ENCODE data around the gene NT5C.
A peak's percentile ranks its signal among the peaks of the same experiment; 100 is the strongest.
"Not testable (repeated sequence)": the region's sequence is repeated elsewhere in the genome, so short reads cannot be mapped to it uniquely, and the experiment has no call there.

Gene NT5C

GRCh38 chr17:75131278-75132017 lies at the start of gene NT5C:
NT5C (minus strand) TSS chr17:75131742; CDS start chr17:75131707, 35 bp downstream.
- peak; percentile 83 for DNase-seq (ENCODE audit: low spot score)

DNA sequence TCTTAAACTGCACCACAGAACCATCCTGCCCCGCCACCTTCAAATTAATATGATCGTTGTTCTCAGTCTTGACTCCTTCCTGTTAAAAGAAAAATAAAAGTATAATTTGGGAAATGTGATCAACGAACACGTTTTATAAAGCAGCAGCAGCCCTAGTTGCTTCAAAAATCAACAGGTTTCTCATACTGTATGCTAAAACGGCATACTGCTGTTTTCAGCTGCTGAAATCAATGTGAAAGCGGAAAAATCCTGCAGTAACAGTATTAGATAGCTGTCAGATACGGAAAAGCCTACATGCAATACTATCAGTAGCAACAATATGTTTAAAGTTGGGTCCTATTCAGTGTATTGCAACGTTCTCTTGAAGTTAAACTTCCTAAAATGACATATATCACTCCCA lies 49.6 kb upstream of the NT5C start:
- peak; percentile 19 for DNase-seq (ENCODE audit: low spot score)

DNA sequence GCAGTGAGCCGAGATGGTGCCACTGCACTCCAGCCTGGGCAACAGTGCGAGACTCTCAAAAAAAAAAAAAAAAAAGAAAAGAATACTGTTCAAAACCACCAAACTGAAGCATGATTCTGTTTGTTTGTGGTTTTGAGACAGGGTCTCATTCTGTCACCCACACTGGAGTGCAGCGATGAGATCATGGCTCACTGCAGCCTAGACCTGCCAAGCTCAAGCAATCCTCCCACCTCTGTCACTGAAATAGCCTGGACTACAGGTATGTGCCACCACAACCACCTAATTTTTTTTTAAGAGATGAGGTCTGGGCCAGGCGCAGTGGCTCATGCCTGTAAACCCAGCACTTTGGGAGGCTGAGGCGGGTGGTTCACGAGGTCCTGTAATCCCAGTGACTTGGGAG lies 46.9 kb upstream of the NT5C start:
- DNase-seq (ENCODE audit: low spot score), result no peak

- no peak for DNase-seq (ENCODE audit: low spot score)
Observed at GRCh38 chr17:75176625-75177024, 45.1 kb upstream of the NT5C start.

- no peak for DNase-seq (ENCODE audit: low spot score)
Observed at GRCh38 chr17:75174996-75175395, 43.5 kb upstream of the NT5C start.

DNA sequence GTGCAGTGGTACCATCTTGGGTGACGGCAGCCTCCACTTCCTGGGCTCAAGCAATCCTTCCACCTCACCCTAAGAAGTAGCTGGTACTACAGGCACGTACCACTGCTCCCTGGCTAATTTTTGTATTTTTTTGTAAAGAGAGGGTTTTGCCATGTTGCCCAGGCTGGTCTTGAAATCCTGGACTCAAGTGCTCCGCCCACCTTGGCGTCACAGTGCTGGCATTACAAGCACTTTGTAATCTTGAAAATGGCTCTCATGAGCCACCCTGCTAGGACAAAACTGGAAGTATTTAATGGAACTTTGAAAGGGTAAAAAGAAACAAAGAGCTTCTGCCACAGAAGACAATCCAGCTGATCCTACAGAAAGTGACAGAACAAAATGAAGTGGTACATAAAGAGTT lies 42.0 kb upstream of the NT5C start:
- DNase-seq (ENCODE audit: low spot score), result peak; percentile 27

- no peak for DNase-seq (ENCODE audit: low spot score)
Observed at GRCh38 chr17:75168998-75169397, 37.5 kb upstream of the NT5C start.

DNA sequence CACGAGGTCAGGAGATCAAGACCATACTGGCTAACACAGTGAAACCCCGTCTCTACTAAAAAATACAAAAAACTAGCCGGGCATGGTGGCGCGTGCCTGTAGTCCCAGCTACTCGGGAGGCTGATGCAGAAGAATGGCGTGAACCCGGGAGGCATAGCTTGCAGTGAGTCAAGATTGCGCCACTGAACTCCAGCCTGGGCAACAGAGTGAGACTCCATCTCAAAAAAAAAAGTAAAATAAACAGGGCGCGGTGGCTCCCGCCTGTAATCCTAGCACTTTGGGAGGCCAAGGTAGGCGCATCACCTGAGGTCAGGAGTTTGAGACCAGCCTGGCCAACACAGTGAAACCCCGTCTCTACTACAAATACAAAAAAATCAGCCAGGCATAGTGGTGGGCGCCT lies 33.1 kb upstream of the NT5C start:
- not testable (repeated sequence) for DNase-seq (ENCODE audit: low spot score)

- DNase-seq (ENCODE audit: low spot score), result no peak
Observed at GRCh38 chr17:75163074-75163473, 31.5 kb upstream of the NT5C start.

- no peak for DNase-seq (ENCODE audit: low spot score)
Observed at GRCh38 chr17:75160211-75160610, 28.7 kb upstream of the NT5C start.

DNA sequence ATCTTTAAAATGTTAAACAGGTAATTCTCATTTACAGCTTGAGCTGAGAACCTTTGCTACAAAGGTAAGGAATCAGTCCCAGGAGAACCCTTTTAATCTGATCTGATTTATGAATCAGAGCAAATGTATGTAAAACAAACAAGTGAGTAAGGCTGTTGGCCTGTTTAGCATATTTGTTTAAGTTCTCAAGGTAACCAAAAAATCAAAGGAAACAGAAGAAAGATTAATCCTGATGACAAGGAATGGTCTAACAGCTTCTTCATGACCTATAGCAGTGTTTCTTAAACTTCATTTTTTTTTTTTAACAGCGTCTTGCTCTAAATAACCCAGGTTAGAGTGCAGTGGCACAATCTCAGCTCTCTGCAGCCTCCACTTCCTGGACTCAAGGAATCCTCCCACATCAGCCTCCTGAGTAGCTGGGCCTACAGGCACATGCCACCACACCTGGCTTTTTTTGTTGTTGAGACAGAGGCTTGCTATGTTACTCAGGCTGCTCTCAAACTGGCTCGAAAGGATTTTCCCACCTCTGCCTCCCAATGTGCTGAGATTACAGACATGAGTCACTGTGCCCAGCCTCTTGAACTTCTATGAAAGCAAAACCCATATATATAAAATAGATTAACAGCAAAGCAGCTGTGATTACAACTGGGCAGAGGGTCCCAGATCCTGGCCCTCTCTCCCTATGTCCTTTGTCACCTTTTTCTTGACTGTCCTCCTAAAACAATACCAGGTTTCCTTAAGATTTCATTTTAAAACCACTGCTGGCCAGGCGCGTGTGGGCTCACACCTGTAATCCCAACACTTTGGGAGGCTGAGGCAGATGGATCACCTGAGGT lies 27.9 kb upstream of the NT5C start:
- no peak for DNase-seq (ENCODE audit: low spot score)

DNA sequence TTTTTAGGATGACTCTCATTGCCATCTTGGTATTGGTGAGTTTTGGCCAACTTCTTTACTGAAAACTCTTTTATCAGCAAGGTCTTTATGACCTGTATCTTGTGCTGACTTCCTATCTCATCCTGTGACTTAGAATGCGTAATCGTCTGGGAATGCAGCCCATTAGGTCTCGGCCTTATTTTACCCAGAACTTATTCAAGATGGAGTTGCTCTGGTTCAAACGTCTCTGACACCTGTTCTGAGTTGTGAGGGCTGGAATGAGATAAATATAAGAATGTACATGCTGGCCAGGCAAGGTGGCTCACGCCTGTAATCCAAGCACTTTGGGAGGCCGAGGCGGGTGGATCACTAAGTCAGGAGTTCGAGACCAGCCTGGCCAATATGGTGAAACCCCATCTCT lies 26.9 kb upstream of the NT5C start:
- not testable (repeated sequence) for DNase-seq (ENCODE audit: low spot score)

- DNase-seq (ENCODE audit: low spot score), result no peak
Observed at GRCh38 chr17:75155191-75155601, 23.7 kb upstream of the NT5C start.

- DNase-seq (ENCODE audit: low spot score), result peak; percentile 97
Observed at GRCh38 chr17:75154195-75155106, 22.9 kb upstream of the NT5C start, which contains the start of gene JPT1. JPT1 (minus strand) TSS chr17:75154512; CDS start chr17:75154397, 115 bp downstream.

DNA sequence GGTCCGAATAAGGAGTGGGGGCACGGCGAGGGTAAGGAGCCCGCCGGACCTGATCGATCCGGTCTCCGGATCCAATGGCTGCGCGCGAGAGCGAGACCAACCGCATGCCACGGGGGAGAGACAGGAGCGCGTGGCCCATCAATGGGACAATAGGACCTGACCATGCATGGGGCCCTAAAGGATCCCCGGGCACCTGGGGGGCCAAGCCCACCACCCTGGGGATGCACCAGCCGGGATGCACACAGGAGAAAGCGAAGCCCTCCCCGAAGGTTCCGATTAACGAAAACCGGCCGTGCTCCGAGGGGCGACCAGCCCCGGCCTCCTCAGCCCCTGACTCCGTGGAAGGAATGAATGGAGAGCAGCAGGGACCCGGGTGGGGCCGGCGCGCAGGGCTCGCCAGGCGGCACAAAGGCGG lies 22.2 kb upstream of the NT5C start:
- DNase-seq (ENCODE audit: low spot score), result no peak

DNA sequence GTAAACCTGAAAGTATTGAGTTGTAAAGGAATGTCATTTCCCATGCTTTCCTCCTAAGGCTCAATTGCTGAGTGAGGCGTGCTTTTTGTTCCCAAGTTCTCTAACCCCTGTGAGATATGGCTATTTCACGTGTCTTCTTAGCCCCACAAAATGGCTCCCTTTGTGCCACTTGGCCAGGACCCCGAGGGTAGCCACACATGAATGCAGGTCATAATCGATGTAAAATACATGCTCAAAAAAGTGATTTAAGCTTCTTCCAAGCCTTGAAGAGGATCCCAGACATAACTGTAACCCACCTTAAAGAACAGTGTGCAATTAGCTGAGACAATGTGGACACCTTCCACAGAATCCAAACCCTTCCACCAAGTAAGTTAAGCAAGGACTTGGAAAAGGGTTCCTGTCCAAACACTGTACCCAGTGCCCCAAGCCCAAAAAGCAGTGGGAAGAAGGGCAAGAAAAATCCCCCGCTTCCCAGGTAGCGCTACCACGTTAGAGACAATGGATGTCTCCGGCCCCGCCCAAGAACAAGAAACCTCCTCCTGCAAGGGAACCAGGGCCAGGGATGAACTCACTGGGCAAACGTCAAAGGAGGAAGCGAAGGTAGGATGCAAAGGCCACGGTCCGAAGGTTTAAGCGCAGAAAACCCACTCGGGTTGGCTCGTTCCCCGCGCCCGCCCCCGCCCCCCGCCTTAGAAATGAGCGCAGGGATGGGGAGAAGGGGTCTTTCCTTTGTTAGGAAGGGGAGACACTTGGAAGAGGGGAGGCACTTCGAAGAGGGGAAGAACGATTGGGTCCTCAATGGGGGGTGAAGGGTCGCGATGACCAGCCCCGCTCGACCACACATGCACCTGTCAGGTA lies 21.6 kb upstream of the NT5C start:
- DNase-seq (ENCODE audit: low spot score), result no peak

GRCh38 chr17:75152523-75152921 lies 21.0 kb upstream of the NT5C start:
- no peak for DNase-seq (ENCODE audit: low spot score)

DNA sequence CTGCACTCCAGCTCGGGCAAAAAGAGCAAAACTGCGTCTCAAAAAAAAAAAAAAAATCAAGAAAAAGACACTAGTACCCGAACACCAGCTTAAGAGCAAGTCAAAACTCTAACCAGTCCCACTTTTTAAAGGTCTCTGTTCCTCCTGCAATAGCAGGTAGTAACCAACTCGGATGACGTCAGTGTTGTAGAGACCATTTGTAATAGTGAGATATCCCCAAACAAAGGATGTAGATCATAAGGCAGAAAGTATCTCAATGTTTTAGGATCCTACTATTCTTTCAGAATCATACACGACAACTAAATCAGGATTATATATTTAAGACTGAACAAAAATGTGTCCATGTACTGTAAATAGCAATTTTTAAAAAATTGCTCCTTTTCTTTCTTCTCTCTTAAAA lies 20.4 kb upstream of the NT5C start:
- DNase-seq (ENCODE audit: low spot score), result no peak

DNA sequence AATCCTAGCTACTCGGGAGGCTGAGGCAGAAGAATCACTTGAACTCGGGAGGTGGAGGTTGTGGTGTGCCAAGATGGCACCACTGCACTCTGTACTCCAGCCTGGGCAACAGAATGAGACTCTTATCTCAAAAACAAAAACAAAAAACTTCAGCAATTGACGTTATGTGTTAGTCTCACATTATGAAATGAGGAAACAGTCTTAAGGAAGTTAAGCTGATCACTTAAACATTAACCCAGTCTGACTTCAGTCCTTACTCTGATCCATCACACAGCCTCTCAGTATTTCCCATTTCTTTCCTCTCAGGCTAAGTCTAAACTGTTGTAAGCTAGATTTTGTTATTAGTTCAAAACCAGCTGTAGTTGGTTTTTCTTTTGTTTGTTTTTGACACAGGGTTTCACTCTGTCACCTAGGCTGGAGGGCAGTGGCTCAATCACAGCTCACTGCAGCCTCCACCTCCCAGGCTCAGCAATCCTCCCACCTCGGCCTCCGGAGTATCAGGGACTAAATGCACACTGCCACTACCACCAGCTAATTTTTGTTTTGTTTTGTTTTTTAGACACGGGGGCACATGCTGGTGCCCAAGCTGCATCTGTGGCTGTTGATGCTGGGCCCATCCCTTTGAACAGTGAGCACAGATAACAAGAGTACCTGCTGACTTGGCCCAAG lies 16.5 kb upstream of the NT5C start:
- DNase-seq (ENCODE audit: low spot score), result no peak

DNA sequence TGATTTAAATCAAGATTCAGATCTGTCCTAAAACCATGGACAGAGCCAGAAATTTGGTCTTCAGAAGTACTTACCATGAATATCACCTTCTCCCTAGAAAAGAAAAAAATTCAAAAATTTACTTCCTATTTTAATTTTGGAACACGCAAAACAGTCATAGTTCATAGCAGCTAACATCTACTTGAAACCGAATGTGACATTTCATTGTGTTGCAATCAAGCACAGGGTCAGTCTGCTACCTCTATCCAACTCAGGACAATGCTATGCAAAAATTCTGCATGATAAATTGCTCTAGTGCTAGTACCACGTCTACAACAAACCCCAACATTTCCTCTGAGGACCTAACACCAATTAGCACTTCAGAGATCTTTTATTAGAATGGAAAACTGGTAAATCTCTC lies 15.1 kb upstream of the NT5C start:
- DNase-seq (ENCODE audit: low spot score), result no peak

All from hematopoietic multipotent progenitor cell treated with erythropoietin and hydrocortisone succinate and interleukin-3 and kit ligand, for 17 days (in vitro differentiated cells).